ENCODE results near the gene MYO6.

DNA sequence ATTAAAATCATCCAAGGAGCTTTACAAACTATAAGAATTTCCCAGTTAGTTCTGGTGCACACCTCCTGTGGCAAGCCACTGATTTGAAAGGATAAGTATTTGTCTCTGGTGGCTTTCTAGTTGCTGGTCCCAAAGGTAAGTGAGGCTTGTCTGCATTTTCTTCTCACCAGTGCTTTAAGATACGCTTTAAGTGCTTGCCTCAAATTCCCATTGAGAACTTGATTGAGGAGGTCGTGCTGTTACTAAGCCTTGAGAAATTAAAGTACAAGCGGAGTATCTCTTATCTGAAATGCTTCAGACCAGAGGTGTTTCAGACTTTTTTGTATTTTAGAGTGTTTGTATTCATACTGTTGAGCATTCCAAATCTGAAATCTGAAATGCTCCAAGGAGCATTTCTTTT, 29.9 kb upstream of the MYO6 start:
- TF ChIP-seq PPARA (CRISPR knock-in tag; IDR thresholded peaks at IDR 0.05; ENCODE audit: borderline replicate concordance): no peak
- no peak for TF ChIP-seq ZFP3 (CRISPR knock-in tag; IDR thresholded peaks at IDR 0.05)
- TF ChIP-seq, protein P1, sequence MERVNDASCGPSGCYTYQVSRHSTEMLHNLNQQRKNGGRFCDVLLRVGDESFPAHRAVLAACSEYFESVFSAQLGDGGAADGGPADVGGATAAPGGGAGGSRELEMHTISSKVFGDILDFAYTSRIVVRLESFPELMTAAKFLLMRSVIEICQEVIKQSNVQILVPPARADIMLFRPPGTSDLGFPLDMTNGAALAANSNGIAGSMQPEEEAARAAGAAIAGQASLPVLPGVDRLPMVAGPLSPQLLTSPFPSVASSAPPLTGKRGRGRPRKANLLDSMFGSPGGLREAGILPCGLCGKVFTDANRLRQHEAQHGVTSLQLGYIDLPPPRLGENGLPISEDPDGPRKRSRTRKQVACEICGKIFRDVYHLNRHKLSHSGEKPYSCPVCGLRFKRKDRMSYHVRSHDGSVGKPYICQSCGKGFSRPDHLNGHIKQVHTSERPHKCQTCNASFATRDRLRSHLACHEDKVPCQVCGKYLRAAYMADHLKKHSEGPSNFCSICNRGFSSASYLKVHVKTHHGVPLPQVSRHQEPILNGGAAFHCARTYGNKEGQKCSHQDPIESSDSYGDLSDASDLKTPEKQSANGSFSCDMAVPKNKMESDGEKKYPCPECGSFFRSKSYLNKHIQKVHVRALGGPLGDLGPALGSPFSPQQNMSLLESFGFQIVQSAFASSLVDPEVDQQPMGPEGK (CRISPR knock-in tag; IDR thresholded peaks at IDR 0.05; ENCODE audit: borderline replicate concordance): no peak
- TF ChIP-seq ZC3H10 (CRISPR knock-in tag; IDR thresholded peaks at IDR 0.05): no peak
- no peak for TF ChIP-seq ZNF565 (CRISPR knock-in tag; conservative IDR thresholded peaks at IDR 0.05; ENCODE audit: low read depth)
- no peak for TF ChIP-seq OSR1 (CRISPR knock-in tag; IDR thresholded peaks at IDR 0.05)
- no peak for TF ChIP-seq BACH2 (CRISPR knock-in tag; IDR thresholded peaks at IDR 0.05; ENCODE audit: borderline replicate concordance)
- no peak for TF ChIP-seq ESRRG (CRISPR knock-in tag; IDR thresholded peaks at IDR 0.05)
- TF ChIP-seq, protein P2, sequence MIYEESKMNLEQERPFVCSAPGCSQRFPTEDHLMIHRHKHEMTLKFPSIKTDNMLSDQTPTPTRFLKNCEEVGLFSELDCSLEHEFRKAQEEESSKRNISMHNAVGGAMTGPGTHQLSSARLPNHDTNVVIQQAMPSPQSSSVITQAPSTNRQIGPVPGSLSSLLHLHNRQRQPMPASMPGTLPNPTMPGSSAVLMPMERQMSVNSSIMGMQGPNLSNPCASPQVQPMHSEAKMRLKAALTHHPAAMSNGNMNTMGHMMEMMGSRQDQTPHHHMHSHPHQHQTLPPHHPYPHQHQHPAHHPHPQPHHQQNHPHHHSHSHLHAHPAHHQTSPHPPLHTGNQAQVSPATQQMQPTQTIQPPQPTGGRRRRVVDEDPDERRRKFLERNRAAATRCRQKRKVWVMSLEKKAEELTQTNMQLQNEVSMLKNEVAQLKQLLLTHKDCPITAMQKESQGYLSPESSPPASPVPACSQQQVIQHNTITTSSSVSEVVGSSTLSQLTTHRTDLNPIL (CRISPR knock-in tag; IDR thresholded peaks at IDR 0.05; ENCODE audit: low read depth): no peak
- TF ChIP-seq RARB (CRISPR knock-in tag; IDR thresholded peaks at IDR 0.05): no peak
